Pancreas (tissue), 10 donors: Measurements from ENCODE around the gene CACNA1H. TPM values are rescaled to one million over a fixed set of nuclear protein-coding genes. Genes with fewer than 3 reads are reported as not detected.

ENCODE experiments used
- ATAC-seq, 4 donors: fragments of 200-7000 bp; cut with Tn5 transposase; one replicate each; pipeline versions ENCODE4 v1.8.0 to v1.9.1; 2020; ENCODE audit warnings: mild to moderate bottlenecking in 4 of 4, moderate library complexity in 4 of 4
- DNase-seq, 6 donors: peaks; one replicate each; pipeline ENCODE4 v3.0.0-alpha.2; 2020
- FAIRE-seq: peaks from 2 replicates; lab custom pipeline; 2012; peaks lifted over from hg19 to GRCh38; lab: Jason Lieb, UNC
- H3K27ac ChIP-seq, 4 donors: fragments of 200-600 bp; sonication (generic); 1 replicate in 3 of 4; 2 replicates in 1 of 4; pipeline versions ENCODE4 v1.5.0 to v1.8.0; 2020
- H3K27me3 ChIP-seq, 4 donors: fragments of 200-600 bp; one replicate each; pipeline ENCODE4 v1.8.0; 2021
- H3K36me3 ChIP-seq, 3 donors: fragments of 200-600 bp; sonication (generic) in 1 of 3; one replicate each; pipeline versions ENCODE4 v1.5.0 to v1.8.0; 2020 to 2021
- H3K4me1 ChIP-seq, 3 donors: fragments of 200-600 bp; one replicate each; pipeline ENCODE4 v1.8.0; 2021
- H3K4me3 ChIP-seq, 4 donors: fragments of 200-600 bp; sonication (generic) in 2 of 4; one replicate each; pipeline versions ENCODE4 v1.5.0 to v1.8.0; 2020 to 2021
- H3K9me3 ChIP-seq, 4 donors: fragments of 200-600 bp; one replicate each; pipeline ENCODE4 v1.8.0; 2021
- CTCF ChIP-seq, 4 donors: fragments of 200-600 bp; sonication (generic) in 3 of 4; IDR thresholded peaks; one replicate each; pipeline versions ENCODE4 v1.5.0 to v1.8.0; 2021; ENCODE audit warnings: antibody characterized with exemption in 4 of 4
- WGBS, 2 donors: extraction: QIAGEN DNeasy Blood & Tissue Kit; methylation state at CpG; one replicate each; pipeline ENCODE4 v1.1.7; 2013; 5-methylcytosine and 5-hydroxymethylcytosine counted together
- intact Hi-C, 3 donors: fragments of 100-400 bp; cut with DNase I; formaldehyde crosslinking; loops; one replicate each; pipeline versions ENCODE4 v1.11.1 to v1.14.2; 2022
- polyA plus RNA-seq, 2 donors: library from polyadenylated mRNA; stranded (reverse); fragments of 200-250 nt; gene quantifications; one replicate each; pipeline ENCODE4 v1.2.3, GENCODE V29; 2013
- total RNA-seq, 6 donors: library from RNA; stranded (reverse); fragmentation: NEBNext Ultra II Directional in 4 of 6; extraction: Animal tissue kit (Norgen Biotek cat#: 25700) in 4 of 6; gene quantifications; one replicate each; pipeline versions ENCODE4 v1.2.1 to v1.2.4, GENCODE V29; 2021 to 2023
- donor health status: healthy with polysubstance abuse.
- donor health status: DM: no; HTN: no; CAD: no; lungs with moderate emphysema.
- donor health status: DM: no; HTN: no; CAD: no.
- donor health status: control.
- donor health status: control.
- donor health status: Bipolar disorder and iron deficiency.
- donor health status: DM: yes; HTN: yes; CAD: no.
- donor health status: DM: no; HTN: no; CAD: no.
- donor health status: DM: no; HTN: no; CAD: no.
- donor health status: DM: yes; HTN: yes; CAD: no.

The CACNA1H gene
- total and polyA plus RNA-seq, 8 donors: 2.5 to 20.5 (median 4.9) TPM

- no peak overlapping the region for H3K27ac ChIP-seq
These were observed 10.0 kb downstream of the CACNA1H start for GRCh38 chr16:1162701-1163566.

GRCh38 chr16:1163567-1164055 lies 10.7 kb downstream of the CACNA1H start:
- DNase-seq: no peak
- 69 to 84% methylated on average over 19 of the region's 19 CpGs for WGBS, 2 donors
- Histone ChIP-seq H3K9me3 (no peaks in the 10 kb centered on the region), H3K4me1 (peaks cover 18 to 28% (median 22%) of the 10 kb centered on the region in 3 donors), H3K27me3 (no peaks in the 10 kb centered on the region), H3K27ac (no peak overlapping the region), H3K4me3 (no peak overlapping the region), H3K36me3 (no peaks in the 10 kb centered on the region)
- no peak for ATAC-seq
- FAIRE-seq: no peak
- intact Hi-C loops: no loop called here
- TF ChIP-seq CTCF (IDR thresholded peaks at IDR 0.05): no peak

More at GRCh38 chr16:1162701-1163566, 10.0 kb downstream of the CACNA1H start:
- no peaks in the 10 kb centered on the region for H3K36me3 ChIP-seq
- DNase-seq (no peak), ATAC-seq (no peak), FAIRE-seq (no peak)
- H3K9me3 ChIP-seq: no peaks in the 10 kb centered on the region
- no peak for TF ChIP-seq CTCF (IDR thresholded peaks at IDR 0.05)
- peaks cover 17 to 27% (median 22%) of the 10 kb centered on the region in 3 donors for H3K4me1 ChIP-seq
- WGBS, 2 donors: 65 to 75% methylated on average over 38 of the region's 38 CpGs
- intact Hi-C loops: no loop called here
- H3K27me3 ChIP-seq: no peaks in the 10 kb centered on the region
- H3K4me3 ChIP-seq: no peak overlapping the region

GRCh38 chr16:1164382-1164781 lies 11.5 kb downstream of the CACNA1H start:
- Histone ChIP-seq H3K36me3 (no peaks in the 10 kb centered on the region), H3K9me3 (no peaks in the 10 kb centered on the region), H3K27me3 (no peaks in the 10 kb centered on the region), H3K4me3 (no peak overlapping the region), H3K27ac (no peak overlapping the region), H3K4me1 (peaks cover 18 to 25% (median 20%) of the 10 kb centered on the region in 3 donors)
- FAIRE-seq: no peak
- intact Hi-C loops: no loop called here
- ATAC-seq: no peak
- TF ChIP-seq CTCF (IDR thresholded peaks at IDR 0.05): no peak
- DNase-seq: no peak
- 84 to 92% methylated on average over 14 of the region's 14 CpGs for WGBS, 2 donors

GRCh38 chr16:1164975-1165374 lies 12.1 kb downstream of the CACNA1H start:
- ATAC-seq (no peak), FAIRE-seq (no peak), DNase-seq (no peak)
- no peaks in the 10 kb centered on the region for H3K36me3 ChIP-seq
- H3K27me3 ChIP-seq: no peaks in the 10 kb centered on the region
- TF ChIP-seq CTCF (IDR thresholded peaks at IDR 0.05): no peak
- intact Hi-C loops: no loop called here
- H3K27ac ChIP-seq: no peak overlapping the region
- 84 to 90% methylated on average over 17 of the region's 17 CpGs for WGBS, 2 donors
- H3K9me3 ChIP-seq: no peaks in the 10 kb centered on the region
- peaks cover 14 to 25% (median 18%) of the 10 kb centered on the region in 3 donors for H3K4me1 ChIP-seq
- no peak overlapping the region for H3K4me3 ChIP-seq

- ATAC-seq (no peak), DNase-seq (no peak), FAIRE-seq (no peak)
- Histone ChIP-seq H3K4me3 (no peak overlapping the region), H3K27ac (no peak overlapping the region), H3K36me3 (no peaks in the 10 kb centered on the region), H3K9me3 (no peaks in the 10 kb centered on the region), H3K4me1 (peaks cover 8 to 21% (median 17%) of the 10 kb centered on the region in 3 donors), H3K27me3 (no peaks in the 10 kb centered on the region)
- intact Hi-C loops: no loop called here
- no peak for TF ChIP-seq CTCF (IDR thresholded peaks at IDR 0.05)
- WGBS, 2 donors: 74 to 91% methylated on average over 7 to 12 of the region's 12 CpGs
These were observed 12.6 kb downstream of the CACNA1H start for GRCh38 chr16:1165511-1165910.
